ENCODE data around the gene FANCC. TPM values are rescaled to one million over a fixed set of nuclear protein-coding genes. Genes with fewer than 3 reads are reported as not detected.

FANCC gene
- total RNA-seq, 1 experiment from 2014 or later = 19.4 TPM

DNA sequence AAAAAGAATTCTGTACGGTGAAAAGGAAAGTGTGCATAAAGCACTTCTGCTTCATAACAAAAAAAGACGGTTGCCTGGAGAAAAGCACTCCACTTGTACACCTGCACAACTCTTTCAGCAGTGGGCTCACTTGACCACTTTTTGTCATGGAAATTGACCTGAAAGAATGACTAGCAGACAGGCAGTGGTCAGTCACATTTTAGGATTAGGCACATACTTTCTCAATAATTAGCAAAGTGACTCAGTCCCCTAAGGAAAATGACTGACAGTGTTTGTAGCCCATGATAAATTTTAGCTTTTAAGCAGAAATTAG lies 169.3 kb downstream of the FANCC start (continued):
- TF ChIP-seq, protein P1, sequence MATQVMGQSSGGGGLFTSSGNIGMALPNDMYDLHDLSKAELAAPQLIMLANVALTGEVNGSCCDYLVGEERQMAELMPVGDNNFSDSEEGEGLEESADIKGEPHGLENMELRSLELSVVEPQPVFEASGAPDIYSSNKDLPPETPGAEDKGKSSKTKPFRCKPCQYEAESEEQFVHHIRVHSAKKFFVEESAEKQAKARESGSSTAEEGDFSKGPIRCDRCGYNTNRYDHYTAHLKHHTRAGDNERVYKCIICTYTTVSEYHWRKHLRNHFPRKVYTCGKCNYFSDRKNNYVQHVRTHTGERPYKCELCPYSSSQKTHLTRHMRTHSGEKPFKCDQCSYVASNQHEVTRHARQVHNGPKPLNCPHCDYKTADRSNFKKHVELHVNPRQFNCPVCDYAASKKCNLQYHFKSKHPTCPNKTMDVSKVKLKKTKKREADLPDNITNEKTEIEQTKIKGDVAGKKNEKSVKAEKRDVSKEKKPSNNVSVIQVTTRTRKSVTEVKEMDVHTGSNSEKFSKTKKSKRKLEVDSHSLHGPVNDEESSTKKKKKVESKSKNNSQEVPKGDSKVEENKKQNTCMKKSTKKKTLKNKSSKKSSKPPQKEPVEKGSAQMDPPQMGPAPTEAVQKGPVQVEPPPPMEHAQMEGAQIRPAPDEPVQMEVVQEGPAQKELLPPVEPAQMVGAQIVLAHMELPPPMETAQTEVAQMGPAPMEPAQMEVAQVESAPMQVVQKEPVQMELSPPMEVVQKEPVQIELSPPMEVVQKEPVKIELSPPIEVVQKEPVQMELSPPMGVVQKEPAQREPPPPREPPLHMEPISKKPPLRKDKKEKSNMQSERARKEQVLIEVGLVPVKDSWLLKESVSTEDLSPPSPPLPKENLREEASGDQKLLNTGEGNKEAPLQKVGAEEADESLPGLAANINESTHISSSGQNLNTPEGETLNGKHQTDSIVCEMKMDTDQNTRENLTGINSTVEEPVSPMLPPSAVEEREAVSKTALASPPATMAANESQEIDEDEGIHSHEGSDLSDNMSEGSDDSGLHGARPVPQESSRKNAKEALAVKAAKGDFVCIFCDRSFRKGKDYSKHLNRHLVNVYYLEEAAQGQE (IDR thresholded peaks at IDR 0.05; ENCODE audit: low read depth) = no peak
- TF ChIP-seq JUND (IDR thresholded peaks at IDR 0.05) = no peak
- TF ChIP-seq, protein P2, sequence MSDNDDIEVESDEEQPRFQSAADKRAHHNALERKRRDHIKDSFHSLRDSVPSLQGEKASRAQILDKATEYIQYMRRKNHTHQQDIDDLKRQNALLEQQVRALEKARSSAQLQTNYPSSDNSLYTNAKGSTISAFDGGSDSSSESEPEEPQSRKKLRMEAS (IDR thresholded peaks at IDR 0.05) = no peak
- no peak for TF ChIP-seq POLR2AphosphoS5 (IDR thresholded peaks at IDR 0.05; ENCODE audit: low read depth, low read length)
- no peak for TF ChIP-seq SP1 (IDR thresholded peaks at IDR 0.05; ENCODE audit: low read depth)
- no peak for TF ChIP-seq SRF (IDR thresholded peaks at IDR 0.05; ENCODE audit: low read depth)
- no peak for TF ChIP-seq FOSL1 (IDR thresholded peaks at IDR 0.05; ENCODE audit: low read depth)
- TF ChIP-seq, protein P3, sequence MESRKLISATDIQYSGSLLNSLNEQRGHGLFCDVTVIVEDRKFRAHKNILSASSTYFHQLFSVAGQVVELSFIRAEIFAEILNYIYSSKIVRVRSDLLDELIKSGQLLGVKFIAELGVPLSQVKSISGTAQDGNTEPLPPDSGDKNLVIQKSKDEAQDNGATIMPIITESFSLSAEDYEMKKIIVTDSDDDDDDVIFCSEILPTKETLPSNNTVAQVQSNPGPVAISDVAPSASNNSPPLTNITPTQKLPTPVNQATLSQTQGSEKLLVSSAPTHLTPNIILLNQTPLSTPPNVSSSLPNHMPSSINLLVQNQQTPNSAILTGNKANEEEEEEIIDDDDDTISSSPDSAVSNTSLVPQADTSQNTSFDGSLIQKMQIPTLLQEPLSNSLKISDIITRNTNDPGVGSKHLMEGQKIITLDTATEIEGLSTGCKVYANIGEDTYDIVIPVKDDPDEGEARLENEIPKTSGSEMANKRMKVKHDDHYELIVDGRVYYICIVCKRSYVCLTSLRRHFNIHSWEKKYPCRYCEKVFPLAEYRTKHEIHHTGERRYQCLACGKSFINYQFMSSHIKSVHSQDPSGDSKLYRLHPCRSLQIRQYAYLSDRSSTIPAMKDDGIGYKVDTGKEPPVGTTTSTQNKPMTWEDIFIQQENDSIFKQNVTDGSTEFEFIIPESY (IDR thresholded peaks at IDR 0.05; ENCODE audit: extremely low read depth, insufficient replicate concordance, low read length) = no peak
- TF ChIP-seq EGR1 (IDR thresholded peaks at IDR 0.05; ENCODE audit: low read depth) = no peak
